CD4-positive, alpha-beta T cell (primary cell): ENCODE data around the gene LTB4R. TPM values are rescaled to one million over a fixed set of nuclear protein-coding genes. Genes with fewer than 3 reads are reported as not detected.
A peak's percentile ranks its signal among the peaks of the same experiment; 100 is the strongest.

ENCODE experiments used
- ATAC-seq: fragments of 200-7000 bp; cut with Tn5 transposase; one replicate; pipeline ENCODE4 v1.10.0; 2022; ENCODE audit warnings: mild to moderate bottlenecking; ENCODE audit not compliant: poor library complexity
- CTCF ChIA-PET: fragments of 350-600 bp; sonication (Branson Sonifier 250); formaldehyde crosslinking; loops from one replicate; lab custom pipeline; 2021; ENCODE audit warnings: antibody characterized with exemption, inconsistent platforms; lab: Charles Lee
- POLR2A ChIA-PET: fragments of 350-600 bp; sonication (Branson Sonifier 250); formaldehyde crosslinking; loops from one replicate; lab custom pipeline; 2021; ENCODE audit warnings: antibody characterized with exemption, inconsistent platforms; lab: Charles Lee
- DNase-seq, 14 experiments: peaks; one replicate each; pipeline ENCODE4 v3.0.0-alpha.2; 2013 to 2020; ENCODE audit warnings: mixed read lengths in 2 of 14
- H3K27ac ChIP-seq, 2 donors: one replicate each; pipeline versions ENCODE4 v1.5.1 to v1.7.0; 2013; ENCODE audit warnings: low read length in 2 of 2, low read depth in 1 of 2, mild to moderate bottlenecking in 1 of 2
- H3K27me3 ChIP-seq, 2 experiments: 1 replicate in 1 of 2; 2 replicates in 1 of 2; pipeline versions ENCODE4 v1.6.1 to v1.7.0; 2013; ENCODE audit warnings: low read length in 2 of 2, control low read depth in 1 of 2, mild to moderate bottlenecking in 1 of 2, moderate library complexity in 1 of 2; ENCODE audit not compliant: insufficient read depth in 2 of 2, control insufficient read depth in 1 of 2
- H3K36me3 ChIP-seq: one replicate; pipeline ENCODE4 v1.6.1; 2013; ENCODE audit warnings: low read length, control low read depth; ENCODE audit not compliant: insufficient read depth
- H3K4me1 ChIP-seq: one replicate; pipeline ENCODE4 v1.6.1; 2013; ENCODE audit warnings: low read length, control low read depth; ENCODE audit not compliant: insufficient read depth
- H3K4me3 ChIP-seq: one replicate; pipeline ENCODE4 v1.5.1; 2013; ENCODE audit warnings: mild to moderate bottlenecking, low read length, moderate library complexity
- H3K9me3 ChIP-seq, 2 experiments: 1 replicate in 1 of 2; 2 replicates in 1 of 2; pipeline versions ENCODE4 v1.6.1 to v1.7.0; 2013; ENCODE audit warnings: low read length in 2 of 2, mild to moderate bottlenecking in 2 of 2, control low read depth in 1 of 2, moderate library complexity in 1 of 2; ENCODE audit not compliant: control insufficient read depth in 1 of 2, insufficient read depth in 1 of 2
- H3K27ac Mint-ChIP-seq: one replicate; pipeline ENCODE4 v1.8.0; 2020; ENCODE audit warnings: mixed read lengths
- H3K27me3 Mint-ChIP-seq: one replicate; pipeline ENCODE4 v1.8.0; 2021; ENCODE audit warnings: mixed read lengths
- H3K36me3 Mint-ChIP-seq: one replicate; pipeline ENCODE4 v1.8.0; 2021; ENCODE audit warnings: low read depth, mixed read lengths
- H3K4me1 Mint-ChIP-seq: one replicate; pipeline ENCODE4 v1.8.0; 2021; ENCODE audit warnings: low read depth, mixed read lengths
- H3K4me3 Mint-ChIP-seq: one replicate; pipeline ENCODE4 v1.8.0; 2020; ENCODE audit warnings: mild to moderate bottlenecking, mixed read lengths
- H3K9me3 Mint-ChIP-seq: one replicate; pipeline ENCODE4 v1.8.0; 2020; ENCODE audit warnings: mixed read lengths
- intact Hi-C, 2 experiments: fragments of 100-400 bp; cut with DNase I in 1 of 2; cut with micrococcal nuclease in 1 of 2; formaldehyde crosslinking; loops; one replicate each; pipeline versions ENCODE4 v1.15.1 to v1.9.0; 2023 to 2025; cut with DNase I, micrococcal nuclease
- total RNA-seq, 174 experiments: library from RNA in 2 of 174; stranded (reverse) in 2 of 174; gene quantifications; one replicate each; pipeline ENCODE4 v1.2.3 and lab custom pipeline; 2021 to 2026
- TF ChIP-seq, protein P1 (sequence below): fragments of 200-600 bp; IDR thresholded peaks from one replicate; pipeline ENCODE4 v1.8.0; 2022; ENCODE audit warnings: antibody characterized with exemption, mild to moderate bottlenecking

The LTB4R gene
- total RNA-seq, 2 experiments from 2014 or later = 15.6 to 18.3 TPM

DNA sequence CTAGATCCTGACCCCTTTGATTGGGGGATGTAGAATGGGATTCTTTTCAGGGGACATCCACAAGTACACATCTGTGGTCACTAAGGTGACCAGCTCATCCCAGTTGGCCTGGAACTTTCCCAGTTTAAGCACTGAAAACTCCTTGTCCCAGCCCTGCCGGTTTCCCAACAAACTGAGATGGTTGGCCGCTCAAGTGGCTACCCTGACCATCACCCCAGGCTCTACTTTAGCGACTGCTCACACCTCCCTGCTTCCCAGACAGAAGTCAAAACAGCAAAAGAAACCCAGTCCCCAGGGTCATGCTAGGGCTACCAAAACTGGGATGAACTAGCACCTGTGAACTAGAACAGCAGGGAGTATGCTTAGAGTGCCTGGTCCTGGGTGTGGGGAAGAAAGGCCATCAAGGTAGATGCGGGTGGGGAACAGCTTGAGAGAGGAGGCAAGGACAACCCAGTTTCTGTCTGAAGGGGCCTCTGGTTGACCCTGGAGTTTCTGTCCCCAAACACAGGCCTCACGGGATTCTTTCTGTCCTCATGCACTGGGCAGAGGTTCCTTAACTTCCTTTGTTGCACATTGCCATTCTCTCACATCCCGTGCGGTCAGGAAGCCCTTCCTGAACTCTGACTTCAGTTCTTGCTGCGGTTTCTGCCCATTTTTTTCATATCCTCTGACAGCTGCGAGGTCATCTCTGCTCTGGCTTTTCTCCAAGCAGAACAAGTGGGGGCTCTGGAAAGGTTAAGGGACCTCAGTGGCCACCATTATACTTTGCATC lies 1.6 kb downstream of the LTB4R start:
- Mint-ChIP-seq H3K4me3 (peak overlapping the region; percentile 88), H3K4me1 (peaks cover 77% of the 10 kb centered on the region), H3K27ac (peak overlapping the region; percentile 76), H3K9me3 (no peaks in the 10 kb centered on the region), H3K27me3 (no peaks in the 10 kb centered on the region), H3K36me3 (peaks cover 10% of the 10 kb centered on the region)
- CTCF ChIA-PET = interaction anchor here (0.6 to 1.7 kb wide), 5 partner anchors 16 to 138 kb away, joined by 3 to 10 read pairs (median 4); no protein-coding TSS in a partner anchor
- peak overlapping the region; percentile 65 for H3K4me3 ChIP-seq
- H3K27me3 ChIP-seq = no peaks in the 10 kb centered on the region
- H3K36me3 ChIP-seq = peaks cover 9% of the 10 kb centered on the region
- H3K27ac ChIP-seq = peak overlapping the region; percentile 59 to 73
- intact Hi-C loops = loop anchor here in 1 of 2 experiments (5.0 kb wide), 1 partner anchor 41 kb away; the partner anchor contains the start of gene RABGGTA
- no peaks in the 10 kb centered on the region for H3K9me3 ChIP-seq
- TF ChIP-seq, protein P1, sequence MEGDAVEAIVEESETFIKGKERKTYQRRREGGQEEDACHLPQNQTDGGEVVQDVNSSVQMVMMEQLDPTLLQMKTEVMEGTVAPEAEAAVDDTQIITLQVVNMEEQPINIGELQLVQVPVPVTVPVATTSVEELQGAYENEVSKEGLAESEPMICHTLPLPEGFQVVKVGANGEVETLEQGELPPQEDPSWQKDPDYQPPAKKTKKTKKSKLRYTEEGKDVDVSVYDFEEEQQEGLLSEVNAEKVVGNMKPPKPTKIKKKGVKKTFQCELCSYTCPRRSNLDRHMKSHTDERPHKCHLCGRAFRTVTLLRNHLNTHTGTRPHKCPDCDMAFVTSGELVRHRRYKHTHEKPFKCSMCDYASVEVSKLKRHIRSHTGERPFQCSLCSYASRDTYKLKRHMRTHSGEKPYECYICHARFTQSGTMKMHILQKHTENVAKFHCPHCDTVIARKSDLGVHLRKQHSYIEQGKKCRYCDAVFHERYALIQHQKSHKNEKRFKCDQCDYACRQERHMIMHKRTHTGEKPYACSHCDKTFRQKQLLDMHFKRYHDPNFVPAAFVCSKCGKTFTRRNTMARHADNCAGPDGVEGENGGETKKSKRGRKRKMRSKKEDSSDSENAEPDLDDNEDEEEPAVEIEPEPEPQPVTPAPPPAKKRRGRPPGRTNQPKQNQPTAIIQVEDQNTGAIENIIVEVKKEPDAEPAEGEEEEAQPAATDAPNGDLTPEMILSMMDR = no peak
- H3K4me1 ChIP-seq = peaks cover 82% of the 10 kb centered on the region
- DNase-seq = peak in 7 of 14 experiments; percentile 10 to 87 (median 50)
- ATAC-seq = no peak
- POLR2A ChIA-PET = interaction anchor here (0.6 to 4.2 kb wide), 8 partner anchors 13 to 197 kb away, joined by 3 to 30 read pairs (median 4); partner anchors contain the start of genes DHRS1, MDP1, NOP9 and RIPK3

DNA sequence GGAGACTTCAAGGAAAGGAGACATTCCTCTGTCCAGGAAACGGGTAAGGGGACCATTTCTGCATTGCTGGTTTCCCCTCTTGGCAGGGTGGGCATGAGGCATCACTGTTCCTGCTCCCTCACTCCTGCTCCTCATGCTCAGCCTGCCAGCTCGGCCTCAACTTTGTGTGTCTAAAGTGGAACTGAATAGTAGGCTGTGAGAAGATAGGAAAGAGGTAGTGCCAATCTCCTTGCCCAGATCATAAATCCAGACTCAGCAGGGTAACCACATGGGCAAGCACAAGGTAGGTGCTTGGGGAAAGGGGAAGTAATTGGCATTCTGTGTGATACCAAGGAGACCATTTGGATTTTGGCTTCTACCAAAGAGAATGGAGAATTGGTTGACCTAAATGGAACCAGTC lies 2.6 kb downstream of the LTB4R start:
- ChIA-PET POLR2A (interaction anchor here (1.1 to 4.2 kb wide), 7 partner anchors 14 to 117 kb away, joined by 3 to 30 read pairs (median 5); partner anchors contain the start of genes CBLN3, DHRS1, KHNYN and MDP1), CTCF (interaction anchor here (1.3 to 1.7 kb wide), 2 partner anchors 19 to 118 kb away, joined by 3 to 10 read pairs; no protein-coding TSS in a partner anchor)
- Mint-ChIP-seq H3K4me3 (peak overlapping the region; percentile 59), H3K27me3 (no peaks in the 10 kb centered on the region), H3K27ac (peak overlapping the region; percentile 76), H3K36me3 (peaks cover 5% of the 10 kb centered on the region), H3K4me1 (peaks cover 69% of the 10 kb centered on the region), H3K9me3 (no peaks in the 10 kb centered on the region)
- Histone ChIP-seq H3K36me3 (peaks cover 7% of the 10 kb centered on the region), H3K4me1 (peaks cover 72% of the 10 kb centered on the region), H3K9me3 (no peaks in the 10 kb centered on the region), H3K4me3 (no peak overlapping the region), H3K27me3 (no peaks in the 10 kb centered on the region), H3K27ac (peak overlapping the region in 1 of 2 donors; percentile 32)
- TF ChIP-seq, protein P1 = no peak
- ATAC-seq (no peak), DNase-seq (no peak)
- intact Hi-C loops = loop anchor here in 1 of 2 experiments (5.0 kb wide), 1 partner anchor 42 kb away; the partner anchor contains the start of gene RABGGTA

DNA sequence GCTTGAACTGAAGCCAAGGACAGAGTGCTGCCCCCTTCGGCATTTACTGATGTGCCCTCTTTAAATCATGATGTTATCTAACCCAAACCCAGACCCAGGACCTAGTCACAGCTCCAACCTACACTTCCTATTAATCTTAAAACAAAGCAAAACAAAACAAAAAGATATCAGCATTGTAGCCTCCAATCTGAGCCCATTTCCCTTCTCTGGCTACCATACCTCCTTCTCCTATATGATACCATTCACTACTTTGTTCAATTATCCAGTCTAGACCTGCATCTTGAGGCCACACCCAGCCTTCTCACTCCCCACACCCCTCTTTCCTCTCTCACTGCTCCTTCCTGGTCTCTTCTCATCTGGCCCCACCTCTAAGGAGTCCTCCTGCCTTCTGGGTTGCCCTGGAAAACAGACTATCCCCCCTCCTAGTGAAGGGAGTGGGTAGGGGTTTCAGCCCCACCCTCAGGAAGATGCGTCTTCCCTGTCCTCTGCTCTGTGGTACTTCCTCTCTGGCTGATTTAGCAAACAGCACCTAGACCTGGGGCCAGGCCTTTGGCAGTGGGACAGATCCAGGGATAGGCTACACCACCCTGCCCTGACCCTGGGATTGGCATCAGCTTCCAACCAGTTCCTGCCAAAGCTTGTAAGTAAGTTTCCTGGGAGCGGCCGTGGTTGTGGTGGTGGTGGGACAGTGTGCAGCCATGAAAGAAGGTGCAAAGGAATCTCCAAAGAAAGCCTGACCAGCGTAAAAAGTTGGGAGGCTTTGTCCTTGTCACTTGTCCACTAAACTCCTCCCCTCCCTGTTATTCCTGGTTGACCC lies 3.3 kb downstream of the LTB4R start:
- peaks cover 5% of the 10 kb centered on the region for H3K36me3 Mint-ChIP-seq
- H3K27ac Mint-ChIP-seq = peak overlapping the region; percentile 76
- peak overlapping the region; percentile 65 for H3K4me3 Mint-ChIP-seq
- no peaks in the 10 kb centered on the region for H3K9me3 Mint-ChIP-seq
- POLR2A ChIA-PET = interaction anchor here (1.1 to 4.2 kb wide), 6 partner anchors 15 to 116 kb away, joined by 3 to 30 read pairs (median 6); partner anchors contain the start of genes CBLN3, DHRS1, KHNYN and MDP1
- Histone ChIP-seq H3K36me3 (peaks cover 7% of the 10 kb centered on the region), H3K27ac (peak overlapping the region in 1 of 2 donors; percentile 32), H3K27me3 (no peaks in the 10 kb centered on the region), H3K4me3 (no peak overlapping the region), H3K9me3 (no peaks in the 10 kb centered on the region), H3K4me1 (peaks cover 66% of the 10 kb centered on the region)
- ATAC-seq = no peak
- peaks cover 62% of the 10 kb centered on the region for H3K4me1 Mint-ChIP-seq
- intact Hi-C loops = loop anchor here in 1 of 2 experiments (5.0 kb wide), 1 partner anchor 42 kb away; the partner anchor contains the start of gene RABGGTA
- no peaks in the 10 kb centered on the region for H3K27me3 Mint-ChIP-seq
- TF ChIP-seq, protein P1 = no peak
- CTCF ChIA-PET = interaction anchor here (1.3 to 1.7 kb wide), 2 partner anchors 19 to 117 kb away, joined by 3 to 10 read pairs; no protein-coding TSS in a partner anchor
- DNase-seq = no peak
